ENCODE results near the gene MYO9A.
"Not testable (repeated sequence)": the region's sequence is repeated elsewhere in the genome, so short reads cannot be mapped to it uniquely, and the experiment has no call there.

The MYO9A gene

DNA sequence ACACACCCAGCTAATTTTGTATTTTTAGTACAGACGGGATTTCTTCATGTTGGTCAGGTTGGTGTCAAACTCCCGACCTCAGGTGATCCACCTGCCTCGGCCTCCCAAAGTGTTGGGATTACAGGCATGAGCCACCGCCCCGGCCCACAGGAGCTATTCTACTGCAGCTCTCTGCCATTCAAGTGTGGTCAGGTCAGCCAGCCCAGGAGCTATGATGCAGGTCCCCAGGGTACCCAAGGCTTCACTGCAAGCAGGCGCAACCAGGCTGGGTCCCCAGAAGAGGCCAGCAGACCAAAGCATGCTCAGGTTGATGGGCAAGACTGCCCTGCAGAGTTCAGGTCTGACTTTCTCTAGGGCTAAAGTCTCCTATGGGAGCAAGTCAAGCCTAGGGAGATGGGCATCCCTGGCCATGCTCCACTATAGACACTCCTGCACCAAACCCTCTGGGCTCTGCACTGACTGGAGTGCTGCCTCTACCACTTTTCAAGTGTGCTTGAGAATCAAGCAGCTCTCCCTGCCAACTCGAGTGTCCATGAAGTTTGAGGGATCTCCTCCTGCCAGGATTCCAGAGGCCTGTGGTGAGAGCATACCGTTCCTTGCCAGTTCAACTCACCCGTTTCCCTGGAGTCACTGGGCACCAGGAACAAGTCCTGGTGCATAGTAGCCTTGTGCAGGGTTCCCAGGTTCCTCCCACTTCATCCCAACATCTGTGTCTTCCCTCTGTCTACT is 30.9 kb downstream of the MYO9A start:
- no peak for DNase-seq (ENCODE audit: low spot score)

DNA sequence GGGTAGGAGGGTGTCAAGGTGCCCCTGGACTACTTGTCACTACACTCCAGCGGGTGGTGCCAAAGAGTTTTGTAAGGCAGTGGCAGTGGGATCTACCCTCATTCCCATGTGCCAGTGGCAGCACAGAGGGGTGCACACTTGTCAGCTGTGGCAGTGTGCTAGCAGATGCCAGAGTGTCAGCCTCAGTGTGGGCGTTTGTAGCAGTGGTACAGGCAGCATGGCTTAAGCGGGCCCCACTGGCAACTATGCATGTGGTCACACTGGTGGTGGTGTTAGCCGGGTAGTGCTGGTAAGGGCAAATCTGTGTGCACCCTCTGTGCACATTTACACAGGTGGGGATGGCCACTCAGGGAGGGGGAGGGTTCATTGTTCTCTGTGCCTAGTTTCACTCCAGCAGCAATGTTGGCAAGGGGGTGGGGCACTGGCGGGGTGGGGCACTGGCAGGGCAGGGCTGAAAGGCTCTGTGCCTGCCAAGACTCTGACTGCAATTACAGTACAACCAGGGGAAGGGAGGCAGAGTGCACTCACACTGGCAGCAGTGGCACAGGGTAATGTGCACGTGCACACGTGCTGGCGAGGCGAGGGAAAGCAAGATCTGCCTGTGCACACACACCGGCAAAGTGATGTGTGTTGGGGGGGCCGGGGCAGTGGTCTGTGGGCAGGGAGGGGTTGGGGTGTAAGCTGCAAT is 31.8 kb downstream of the MYO9A start:
- DNase-seq (ENCODE audit: low spot score) = no peak

DNA sequence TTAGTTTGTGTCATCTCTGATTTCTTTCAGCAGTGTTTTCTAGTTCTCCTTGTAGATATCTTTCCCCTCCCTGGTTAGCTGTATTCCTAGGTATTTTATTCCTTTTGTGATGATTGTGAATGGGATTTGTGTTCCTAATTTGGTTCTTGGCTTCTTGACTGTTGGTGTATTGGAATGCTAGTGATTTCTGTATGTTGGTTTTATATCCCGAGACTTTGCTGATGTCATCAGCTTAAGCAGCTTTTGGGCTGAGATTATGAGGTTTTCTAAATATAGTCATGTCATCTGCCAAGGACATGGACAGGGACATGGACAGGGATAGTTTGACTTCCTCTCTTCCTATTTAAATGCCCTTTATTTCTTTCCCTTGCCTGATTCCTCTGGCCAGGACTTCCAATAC is 35.8 kb downstream of the MYO9A start:
- no peak for DNase-seq (ENCODE audit: low spot score)

DNA sequence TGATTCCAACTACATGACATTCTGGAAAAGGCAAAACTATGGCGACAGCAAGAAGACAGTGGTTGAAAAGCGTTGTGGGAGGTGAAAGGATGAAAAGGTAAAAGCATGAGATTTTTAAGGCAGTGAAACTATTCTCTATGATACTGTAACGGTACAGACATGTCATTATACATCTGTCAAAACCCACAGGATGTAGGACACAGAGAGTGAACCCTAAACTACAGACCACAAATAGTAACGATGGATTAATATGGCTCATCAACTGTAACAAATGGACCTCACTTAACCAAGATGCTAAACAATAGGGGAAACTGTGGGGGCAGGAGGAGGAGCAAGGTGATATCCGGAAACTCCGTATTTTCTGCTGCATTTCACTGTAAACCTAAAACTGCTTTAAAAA is 39.1 kb downstream of the MYO9A start:
- DNase-seq (ENCODE audit: low spot score) = no peak

DNA sequence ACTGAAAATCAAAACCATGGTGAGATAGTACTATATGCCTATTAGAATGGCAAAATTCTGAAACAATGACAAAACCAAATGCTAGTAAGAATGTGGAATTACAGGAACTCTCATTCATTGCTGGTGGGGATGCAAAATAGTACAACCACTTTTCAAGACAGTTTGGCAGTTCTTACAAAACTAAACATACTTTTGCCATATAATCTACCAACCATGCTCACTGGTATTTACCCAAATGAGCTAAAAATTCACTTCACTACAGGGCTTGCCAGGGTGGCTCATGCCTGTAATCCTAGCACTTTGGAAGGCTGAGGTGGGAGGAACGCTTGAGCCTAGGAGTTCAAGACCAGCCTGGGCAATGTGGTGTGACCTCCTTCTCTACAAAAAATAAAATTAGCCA is 40.0 kb downstream of the MYO9A start:
- no peak for DNase-seq (ENCODE audit: low spot score)

DNA sequence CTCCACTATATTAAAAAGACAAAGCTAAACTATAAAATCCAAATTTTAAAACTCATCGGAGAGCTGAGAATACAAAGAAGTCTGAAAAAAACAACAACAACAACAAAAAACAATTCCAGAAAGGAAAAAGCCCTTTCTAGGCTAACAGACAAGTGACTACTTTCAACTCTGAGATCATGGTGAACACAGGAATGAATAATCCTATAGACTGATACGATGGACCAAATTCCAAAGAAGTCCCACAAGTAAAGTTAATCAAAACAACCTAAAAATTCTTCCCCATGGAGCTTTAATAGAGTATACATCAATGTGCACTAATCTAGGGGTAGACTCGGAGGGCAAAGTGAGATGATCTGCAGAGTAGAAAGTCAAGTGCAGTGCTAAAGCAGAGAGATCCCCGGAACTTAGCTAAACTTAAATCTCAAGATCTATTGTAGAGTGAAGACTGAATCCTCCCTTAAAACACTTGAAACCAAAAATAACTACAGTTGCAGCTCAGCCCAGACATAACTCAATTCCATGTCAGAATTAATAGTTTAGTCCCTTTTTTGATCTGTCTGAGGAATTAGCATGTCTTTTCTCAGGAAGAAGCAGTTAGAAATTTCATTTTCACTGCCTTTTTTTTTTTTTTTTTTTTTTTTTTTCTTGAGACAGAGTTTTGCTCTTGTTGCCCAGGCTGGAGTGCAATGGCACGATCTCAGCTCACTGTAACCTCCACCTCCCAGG is 43.5 kb downstream of the MYO9A start:
- no peak for DNase-seq (ENCODE audit: low spot score)

DNA sequence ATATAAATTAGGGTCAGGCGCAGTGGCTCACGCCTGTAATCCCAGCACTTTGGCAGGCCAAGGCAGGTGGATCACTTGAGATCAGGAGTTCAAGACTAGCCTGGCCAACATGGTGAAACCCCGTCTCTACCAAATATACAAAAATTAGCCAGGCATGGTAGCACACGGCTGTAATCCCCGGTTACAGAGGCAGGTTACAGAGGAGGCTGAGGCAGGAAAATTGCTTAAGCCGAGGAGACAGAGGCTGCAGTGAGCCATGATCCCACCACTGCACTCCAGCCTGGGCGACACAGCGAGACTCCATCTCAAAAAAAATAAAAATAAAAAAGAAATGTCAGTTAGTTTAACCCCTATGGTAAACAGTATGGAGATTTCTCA is 46.5 kb downstream of the MYO9A start:
- not testable (repeated sequence) for DNase-seq (ENCODE audit: low spot score)

DNA sequence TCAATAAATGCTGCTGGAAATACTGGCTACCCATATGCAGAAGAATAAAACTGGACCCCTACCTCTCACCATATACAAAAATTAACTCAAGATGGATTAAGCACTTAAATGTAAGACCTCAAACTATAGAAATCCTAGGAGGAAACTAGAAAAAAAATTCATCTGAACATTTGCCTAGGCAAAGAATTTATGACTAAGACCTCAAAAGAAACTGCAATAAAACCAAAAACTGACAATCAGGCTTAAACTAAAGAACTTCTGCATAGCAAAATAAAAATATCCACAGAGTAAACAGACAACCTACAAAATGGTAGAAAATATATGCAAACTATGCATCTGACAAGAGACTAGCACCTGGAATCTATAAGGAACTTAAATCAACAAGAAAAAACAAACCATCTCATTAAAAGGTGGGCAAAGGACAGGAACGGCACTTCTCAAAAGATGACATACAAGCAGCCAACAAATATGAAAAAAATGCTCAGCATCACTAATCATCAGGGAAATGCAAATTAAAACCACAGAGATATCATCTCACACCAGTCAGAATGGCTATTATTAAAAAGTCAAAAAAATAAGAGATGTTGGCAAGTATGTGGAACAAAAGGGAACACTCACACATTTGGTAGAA is 47.0 kb downstream of the MYO9A start:
- no peak for DNase-seq (ENCODE audit: low spot score)

DNA sequence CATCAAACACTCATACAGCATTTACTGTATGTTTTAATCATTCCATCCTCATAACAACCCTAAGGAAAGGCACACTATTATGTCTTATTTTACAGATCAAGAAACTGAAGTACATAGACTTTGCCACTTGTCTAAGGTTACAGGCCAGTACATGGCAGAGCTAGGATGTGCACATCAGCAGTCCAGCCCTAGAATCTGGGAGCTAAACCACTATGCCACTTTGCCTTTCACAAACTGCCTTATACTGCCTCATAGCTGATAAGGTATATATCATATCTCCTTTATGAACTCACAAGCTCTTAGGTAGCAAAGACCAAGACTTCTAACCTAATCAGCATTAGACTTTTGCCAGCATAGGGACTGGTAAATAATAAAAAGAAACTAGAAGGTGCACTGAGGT is 49.1 kb downstream of the MYO9A start:
- DNase-seq (ENCODE audit: low spot score) = no peak

DNA sequence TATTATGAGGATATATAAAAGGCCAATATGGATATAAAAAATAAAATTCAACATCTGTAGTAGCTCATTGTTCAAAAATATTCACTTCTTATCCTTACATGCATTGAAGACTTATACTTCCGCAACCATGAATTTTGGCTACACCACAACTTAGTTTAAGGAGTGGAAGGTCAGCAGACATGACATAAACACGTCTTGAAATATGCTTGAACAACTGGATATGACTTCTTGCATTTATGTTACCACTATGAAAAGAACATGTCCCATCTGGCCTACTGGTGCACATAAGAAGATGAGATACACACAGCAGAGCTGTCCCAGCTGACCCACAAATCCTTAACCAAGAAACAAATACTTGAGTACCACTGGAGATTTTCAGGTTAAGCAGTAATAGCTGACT is 52.1 kb downstream of the MYO9A start:
- DNase-seq (ENCODE audit: low spot score) = no peak

DNA sequence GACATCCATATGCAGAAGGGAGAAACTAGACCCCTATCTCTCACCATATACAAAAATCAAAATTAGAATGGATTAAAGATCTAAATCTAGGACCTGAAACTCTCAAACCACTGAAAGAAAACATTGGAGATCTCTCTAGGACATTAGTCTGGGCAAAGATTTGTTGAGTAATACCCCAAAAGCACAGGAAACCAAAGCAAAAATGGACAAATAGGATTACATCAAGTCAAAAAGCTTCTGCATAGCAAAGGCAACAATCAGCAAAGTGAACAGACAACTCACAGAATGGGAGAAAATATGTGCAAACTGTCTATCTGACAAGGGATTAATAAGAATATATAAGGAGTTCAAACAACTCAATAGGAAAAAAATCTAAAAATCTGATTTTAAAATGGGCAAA is 54.8 kb downstream of the MYO9A start:
- no peak for DNase-seq (ENCODE audit: low spot score)

DNA sequence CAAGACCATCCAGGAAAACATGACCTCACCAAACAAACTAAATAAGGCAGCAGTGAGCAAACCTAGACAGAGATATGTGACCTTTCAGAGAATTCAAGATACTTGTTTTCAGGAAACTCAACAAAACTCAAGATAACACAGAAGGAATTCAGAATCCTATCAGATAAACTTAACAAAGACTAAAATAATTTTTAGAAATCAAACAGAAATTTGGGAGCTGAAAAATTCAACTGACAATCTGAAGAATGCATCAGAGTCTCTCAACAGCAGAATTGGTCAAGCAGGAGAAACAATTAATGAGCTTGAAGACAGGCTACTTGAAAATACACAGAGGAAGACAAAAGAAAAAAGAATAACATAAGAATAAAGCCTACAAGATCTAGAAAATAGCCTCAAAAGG is 55.6 kb downstream of the MYO9A start:
- no peak for DNase-seq (ENCODE audit: low spot score)

DNA sequence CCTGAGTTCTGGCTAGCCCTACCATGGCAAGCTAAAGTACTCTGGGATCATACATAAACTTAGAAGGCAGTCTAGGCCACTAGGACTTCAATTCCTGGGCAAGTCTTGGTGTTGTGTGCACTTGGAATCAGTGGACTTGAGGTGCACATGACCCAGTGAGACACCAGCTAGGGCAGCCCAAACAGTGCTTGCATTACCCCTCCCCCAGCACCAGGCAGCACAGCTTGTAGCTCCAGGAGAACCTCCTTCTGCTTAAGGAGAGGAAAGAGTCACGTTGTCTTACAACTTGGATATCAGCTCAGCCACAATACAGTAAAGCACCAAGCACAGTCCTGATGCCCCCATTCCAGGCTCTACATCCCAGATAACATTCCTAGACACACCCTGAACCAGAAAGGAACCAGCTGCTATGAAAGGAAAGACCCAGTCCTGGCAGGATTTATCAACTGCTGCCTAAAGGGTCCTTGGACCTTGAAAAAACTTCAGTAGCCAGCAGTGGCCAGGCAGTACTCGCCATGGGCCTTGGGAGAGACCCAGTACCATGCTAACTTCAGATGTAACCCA is 57.2 kb downstream of the MYO9A start:
- no peak for DNase-seq (ENCODE audit: low spot score)

DNA sequence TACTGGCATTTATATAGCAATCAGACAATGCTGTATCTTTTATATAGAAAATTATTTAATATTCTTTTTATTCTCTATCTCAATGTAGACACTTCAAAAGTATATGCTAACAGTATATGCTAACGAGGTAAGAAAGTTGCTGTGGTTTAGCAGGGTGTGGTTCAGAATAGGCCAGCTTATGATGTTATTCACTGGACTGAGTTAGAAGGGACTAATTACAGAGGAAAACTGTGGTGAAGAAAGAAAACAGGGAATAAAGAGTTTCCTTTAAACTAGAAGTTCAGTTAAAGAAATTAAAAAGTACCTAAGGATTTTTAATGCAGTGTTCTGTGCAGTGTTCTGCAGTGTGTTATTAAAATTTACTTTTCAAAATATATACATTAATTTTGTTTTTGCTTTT is 59.4 kb downstream of the MYO9A start:
- no peak for DNase-seq (ENCODE audit: low spot score)

DNA sequence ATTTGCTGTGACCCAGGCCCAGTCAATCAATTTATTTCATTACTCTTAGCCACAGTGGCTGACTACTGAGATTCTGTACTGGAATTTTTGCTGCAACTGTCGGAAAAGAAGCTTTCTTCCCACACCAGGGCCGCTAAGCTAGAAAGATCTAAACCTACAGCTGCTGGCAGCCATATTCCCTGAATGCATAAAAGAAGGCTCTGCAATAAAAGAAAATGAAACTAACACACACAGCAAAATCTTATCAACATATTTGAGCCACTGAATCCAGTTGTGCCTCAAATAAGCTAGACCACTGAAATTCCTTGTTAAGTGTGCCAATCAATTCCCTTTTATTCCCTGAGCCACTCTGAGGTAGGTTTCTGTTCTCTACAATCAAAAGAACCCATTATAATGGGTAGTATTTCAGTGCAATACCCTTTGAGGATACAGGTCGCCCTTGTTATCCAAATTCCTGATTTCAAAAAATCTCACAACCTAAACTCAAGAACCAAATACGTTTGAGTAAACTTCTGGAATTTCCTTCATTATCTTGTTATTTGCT is 60.3 kb downstream of the MYO9A start:
- peak; percentile 16 for DNase-seq (ENCODE audit: low spot score)

DNA sequence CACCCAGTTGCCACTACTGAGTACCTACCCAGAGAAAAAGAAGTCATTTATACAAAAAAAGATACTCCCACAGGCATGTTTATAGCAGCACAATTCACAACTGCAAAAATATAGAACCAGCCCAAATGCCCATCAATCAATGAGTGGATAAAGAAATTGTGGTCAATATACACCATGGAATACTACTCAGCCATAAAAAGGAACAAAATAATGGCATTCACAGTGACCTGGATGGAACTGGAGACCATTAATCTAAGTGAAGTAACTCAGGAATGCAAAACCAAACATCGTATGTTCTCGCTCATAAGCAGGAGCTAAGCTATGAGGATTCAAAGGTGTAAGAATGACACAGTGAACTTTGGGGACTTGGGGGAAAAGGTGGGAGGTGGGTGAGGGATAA is 61.7 kb downstream of the MYO9A start:
- not testable (repeated sequence) for DNase-seq (ENCODE audit: low spot score)

DNA sequence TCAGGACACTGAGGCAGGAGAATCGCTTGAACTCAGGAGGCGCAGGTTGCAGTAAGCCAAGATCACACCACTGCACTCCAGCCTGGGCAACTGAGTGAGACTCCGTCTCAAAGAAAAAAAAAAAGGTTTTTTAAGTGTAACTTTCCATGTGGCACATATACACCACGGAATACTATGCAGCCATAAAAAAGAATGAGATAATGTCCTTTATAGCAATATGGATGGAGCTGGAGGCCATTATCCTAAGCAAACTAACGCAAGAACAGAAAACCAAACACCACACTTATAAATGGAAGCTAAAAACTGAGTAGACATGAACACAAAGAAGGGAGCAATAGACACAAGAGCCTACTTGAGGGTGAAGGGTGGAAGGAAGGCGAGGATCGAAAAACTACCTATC is 64.7 kb downstream of the MYO9A start:
- DNase-seq (ENCODE audit: low spot score) = not testable (repeated sequence)

DNA sequence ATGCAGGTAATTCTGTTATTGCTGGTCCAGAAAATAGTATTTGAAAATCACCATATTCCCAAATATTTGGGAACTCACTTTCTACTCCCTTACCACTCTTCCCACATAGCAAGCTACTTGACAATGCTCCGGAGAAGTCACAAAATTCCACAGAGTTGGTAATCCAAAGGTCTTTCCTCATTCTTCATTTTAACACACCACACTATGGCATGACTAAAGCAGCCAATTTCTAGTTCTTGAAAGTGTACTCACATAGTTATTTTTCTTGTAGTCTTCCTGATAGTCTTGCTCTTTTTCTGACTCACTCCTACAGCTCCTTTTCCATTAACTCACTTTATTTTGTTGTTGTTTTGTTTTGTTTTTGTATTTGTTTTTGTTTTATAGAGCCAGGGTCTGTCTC is 67.2 kb downstream of the MYO9A start:
- DNase-seq (ENCODE audit: low spot score) = no peak

DNA sequence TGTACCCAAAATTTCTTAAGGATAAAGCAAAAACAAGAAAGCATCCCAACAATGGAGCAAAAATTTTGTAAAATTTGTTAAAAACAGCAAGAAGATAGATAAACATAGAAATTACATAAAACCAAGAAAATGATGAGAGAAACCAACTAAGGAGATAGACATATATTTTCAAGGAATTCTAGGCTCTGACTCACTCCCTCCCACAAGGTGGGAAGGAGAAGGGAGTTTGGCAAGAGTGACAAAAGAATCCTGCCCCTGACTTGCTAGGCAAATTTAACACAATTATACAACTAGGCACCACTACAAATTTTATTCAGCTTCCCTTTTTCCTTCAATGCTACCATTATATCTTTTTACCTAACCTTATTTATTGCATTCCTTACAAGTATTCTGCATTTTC is 70.9 kb downstream of the MYO9A start:
- no peak for DNase-seq (ENCODE audit: low spot score)

DNA sequence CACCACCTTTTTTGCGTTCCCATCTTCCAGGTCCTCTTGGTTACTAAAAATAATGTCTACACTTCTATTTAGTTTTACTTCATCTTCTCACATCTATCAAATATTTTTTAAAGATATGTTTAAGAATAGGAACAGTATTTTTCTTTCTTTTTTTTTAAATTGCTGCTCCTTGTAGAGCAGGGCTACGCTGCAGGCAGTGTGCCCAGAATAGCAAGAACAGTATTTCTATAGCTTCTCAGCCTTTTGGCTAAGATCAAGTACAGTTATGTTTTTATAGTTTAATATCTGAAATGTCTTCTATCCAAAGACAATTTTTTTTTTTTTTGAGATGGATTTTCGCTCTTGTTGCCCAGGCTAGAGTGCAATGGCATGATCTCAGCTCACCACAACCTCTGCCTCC is 73.0 kb downstream of the MYO9A start:
- DNase-seq (ENCODE audit: low spot score) = no peak

DNA sequence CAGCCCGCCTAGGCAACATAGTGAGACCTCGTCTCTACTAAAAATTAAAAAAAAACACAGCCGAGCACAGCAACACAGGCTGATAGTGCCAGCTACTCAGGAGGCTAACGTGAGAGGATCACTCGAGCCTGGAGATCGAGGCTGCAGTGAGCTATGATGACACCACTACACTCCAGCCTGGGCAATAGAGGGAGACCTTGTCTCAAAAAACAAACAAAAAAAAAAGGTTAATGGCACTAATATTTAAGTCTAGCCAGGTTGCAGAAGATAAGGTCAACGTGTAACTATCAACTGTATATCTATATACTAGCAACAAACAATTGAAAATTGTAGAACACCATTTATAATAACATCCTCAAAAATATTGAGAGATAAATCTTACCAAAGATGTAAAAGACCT is 75.1 kb downstream of the MYO9A start:
- DNase-seq (ENCODE audit: low spot score) = no peak

DNA sequence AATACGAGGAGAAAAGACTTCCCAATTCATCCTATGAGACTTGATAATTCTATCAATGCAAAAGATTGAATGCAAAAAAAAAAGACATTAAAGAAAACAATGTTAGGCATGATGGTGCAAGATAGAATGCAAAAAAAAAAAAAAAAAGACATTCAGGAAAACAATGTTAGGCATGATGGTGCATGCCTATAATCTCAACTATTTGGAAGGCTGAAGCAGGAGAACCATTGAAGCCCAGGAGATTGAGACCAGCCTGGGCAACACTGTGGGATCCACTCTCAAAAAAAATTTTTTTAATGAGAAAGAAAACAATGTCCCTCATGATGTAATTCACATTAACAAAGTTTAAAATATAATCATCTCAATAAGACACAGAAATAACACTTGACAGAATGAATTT is 75.9 kb downstream of the MYO9A start:
- no peak for DNase-seq (ENCODE audit: low spot score)

Data from COLO829 (cell line).